Head of caudate nucleus (tissue), 42 donors: Measurements from ENCODE around the gene BEND2.
"Not testable (repeated sequence)": the region's sequence is repeated elsewhere in the genome, so short reads cannot be mapped to it uniquely, and the experiment has no call there.

ENCODE experiments used
- DNase-seq, 42 donors: peaks; one replicate each; pipeline versions ENCODE4 v3.0.0 to v3.0.0-alpha.2; 2020 to 2021; ENCODE audit warnings: mixed read lengths in 7 of 42
- intact Hi-C: fragments of 100-400 bp; cut with DNase I; formaldehyde crosslinking; loops from one replicate; pipeline ENCODE4 v1.15.0; 2022

Gene BEND2

GRCh38 chrX:18220786-18221185 lies at the start of gene BEND2:
TSS of gene BEND2 (minus strand) at chrX:18220886. CDS start at chrX:18220750, 136 bp downstream.
- no peak for DNase-seq
- intact Hi-C loops, result no loop called here

- intact Hi-C loops, result no loop called here
- no peak for DNase-seq
These were observed 34.4 kb upstream of the BEND2 start for GRCh38 chrX:18255059-18255458.

GRCh38 chrX:18252644-18253359 lies 32.1 kb upstream of the BEND2 start:
- no peak for DNase-seq
- intact Hi-C loops, result no loop called here

GRCh38 chrX:18229646-18230045 lies 9.0 kb upstream of the BEND2 start:
- intact Hi-C loops, DNase-seq: not testable (repeated sequence)

- intact Hi-C loops, result no loop called here
These were observed 7.4 kb upstream of the BEND2 start for GRCh38 chrX:18228069-18228468.

GRCh38 chrX:18227458-18227857 lies 6.8 kb upstream of the BEND2 start:
- intact Hi-C loops, result no loop called here
- DNase-seq, result no peak

More at GRCh38 chrX:18228069-18228468, 7.4 kb upstream of the BEND2 start:
- no peak for DNase-seq

GRCh38 chrX:18210470-18210869 lies 10.2 kb downstream of the BEND2 start:
- intact Hi-C loops, result no loop called here
- no peak for DNase-seq

- DNase-seq, result no peak
- intact Hi-C loops, result no loop called here
These were observed 14.0 kb downstream of the BEND2 start for GRCh38 chrX:18206657-18207056.

- no peak for DNase-seq
- intact Hi-C loops, result no loop called here
These were observed 17.1 kb downstream of the BEND2 start for GRCh38 chrX:18203631-18204030.

- intact Hi-C loops, result no loop called here
These were observed 26.0 kb downstream of the BEND2 start for GRCh38 chrX:18194688-18195087.

GRCh38 chrX:18179446-18179845 lies 41.2 kb downstream of the BEND2 start:
- intact Hi-C loops, result no loop called here
- DNase-seq, result no peak

More at GRCh38 chrX:18194688-18195087, 26.0 kb downstream of the BEND2 start:
- DNase-seq, result no peak

GRCh38 chrX:18174971-18175370 lies 45.7 kb downstream of the BEND2 start:
- no peak for DNase-seq

GRCh38 chrX:18174209-18174608 lies 46.5 kb downstream of the BEND2 start:
- intact Hi-C loops, result no loop called here
- no peak for DNase-seq

More at GRCh38 chrX:18174971-18175370, 45.7 kb downstream of the BEND2 start:
- intact Hi-C loops, result no loop called here

GRCh38 chrX:18173494-18174180 lies 47.0 kb downstream of the BEND2 start:
- intact Hi-C loops, result no loop called here
- no peak for DNase-seq

- DNase-seq, result no peak
- intact Hi-C loops, result no loop called here
These were observed 47.7 kb downstream of the BEND2 start for GRCh38 chrX:18172970-18173369.

- DNase-seq, result no peak
These were observed 49.8 kb downstream of the BEND2 start for GRCh38 chrX:18170910-18171309.

GRCh38 chrX:18166068-18166467 lies 54.6 kb downstream of the BEND2 start:
- intact Hi-C loops, result no loop called here
- no peak for DNase-seq

More at GRCh38 chrX:18170910-18171309, 49.8 kb downstream of the BEND2 start:
- intact Hi-C loops, result no loop called here

- intact Hi-C loops, result no loop called here
- peak in 4 of 42 donors; percentile 2 to 32 (median 11) for DNase-seq
These were observed 60.3 kb downstream of the BEND2 start for GRCh38 chrX:18160369-18160768.

GRCh38 chrX:18158963-18159362 lies 61.7 kb downstream of the BEND2 start:
- intact Hi-C loops, result no loop called here
- DNase-seq, result no peak

- intact Hi-C loops, result no loop called here
- DNase-seq, result no peak
These were observed 69.0 kb downstream of the BEND2 start for GRCh38 chrX:18151649-18152048.

- intact Hi-C loops, result no loop called here
- DNase-seq, result no peak
These were observed 69.5 kb downstream of the BEND2 start for GRCh38 chrX:18151157-18151556.
